Putamen (tissue), 1 donor: ENCODE results near the gene PEX26.
"Not testable (repeated sequence)": the region's sequence is repeated elsewhere in the genome, so short reads cannot be mapped to it uniquely, and the experiment has no call there.

ENCODE experiments used
- DNase-seq: peaks from one replicate; pipeline ENCODE4 v3.0.0-alpha.2; 2016; ENCODE audit warnings: low spot score

PEX26 gene

DNA sequence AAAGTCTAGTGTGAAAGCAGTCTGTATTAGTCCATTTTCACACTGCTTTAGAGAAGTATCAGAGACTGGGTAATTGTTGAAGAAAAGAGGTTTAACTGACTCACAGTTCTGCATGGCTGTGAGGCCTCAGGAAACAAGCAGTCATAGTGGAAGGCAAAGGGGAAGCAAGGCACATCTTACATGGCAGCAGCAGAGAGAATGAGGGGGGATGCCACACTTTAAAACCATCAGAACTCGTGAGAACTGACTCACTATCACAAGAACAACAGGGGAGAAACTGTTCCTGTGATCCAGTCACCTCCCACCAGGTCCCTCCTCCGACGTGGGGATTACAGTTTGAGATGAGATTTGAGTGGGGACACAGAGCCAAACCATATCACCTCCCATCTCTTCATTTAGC is 19.0 kb downstream of the PEX26 start:
- DNase-seq = no peak

DNA sequence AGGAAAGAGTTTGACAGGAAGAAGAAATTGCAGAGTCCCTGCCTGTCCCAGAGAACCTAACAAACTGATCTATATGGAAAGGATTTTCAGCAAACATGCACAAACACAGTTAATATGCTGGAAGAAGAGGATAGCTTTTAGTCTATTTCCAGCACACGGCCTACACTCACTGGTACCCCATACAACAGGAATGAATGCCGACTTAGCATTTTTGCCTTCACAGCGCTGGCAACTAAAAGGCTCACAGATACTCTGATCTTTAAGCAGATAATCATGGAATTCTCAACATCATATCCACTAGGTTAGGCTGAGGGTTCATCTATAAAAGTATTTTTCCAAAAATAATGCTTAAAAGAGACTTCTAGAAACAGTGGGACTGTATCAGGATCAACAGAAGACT is 23.0 kb downstream of the PEX26 start:
- no peak for DNase-seq

DNA sequence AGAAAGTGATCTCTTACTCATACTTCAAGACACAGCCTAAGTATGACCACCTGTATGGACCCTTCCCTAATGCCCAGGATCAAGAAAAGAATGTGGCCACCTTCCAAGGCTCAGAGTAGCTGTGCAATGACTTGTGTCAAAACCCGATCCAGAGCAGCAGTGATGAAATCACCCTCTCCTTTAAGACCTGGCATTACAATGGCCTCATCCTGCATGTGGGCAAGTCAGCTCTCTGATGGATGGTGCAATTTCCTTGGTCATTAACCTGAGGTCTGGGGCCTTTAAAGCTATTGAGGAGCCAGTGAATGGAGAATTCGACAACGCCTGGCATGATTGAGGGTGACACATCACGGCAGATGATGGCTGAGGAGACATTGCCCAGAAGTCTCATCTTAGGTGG is 23.7 kb downstream of the PEX26 start:
- DNase-seq = no peak

DNA sequence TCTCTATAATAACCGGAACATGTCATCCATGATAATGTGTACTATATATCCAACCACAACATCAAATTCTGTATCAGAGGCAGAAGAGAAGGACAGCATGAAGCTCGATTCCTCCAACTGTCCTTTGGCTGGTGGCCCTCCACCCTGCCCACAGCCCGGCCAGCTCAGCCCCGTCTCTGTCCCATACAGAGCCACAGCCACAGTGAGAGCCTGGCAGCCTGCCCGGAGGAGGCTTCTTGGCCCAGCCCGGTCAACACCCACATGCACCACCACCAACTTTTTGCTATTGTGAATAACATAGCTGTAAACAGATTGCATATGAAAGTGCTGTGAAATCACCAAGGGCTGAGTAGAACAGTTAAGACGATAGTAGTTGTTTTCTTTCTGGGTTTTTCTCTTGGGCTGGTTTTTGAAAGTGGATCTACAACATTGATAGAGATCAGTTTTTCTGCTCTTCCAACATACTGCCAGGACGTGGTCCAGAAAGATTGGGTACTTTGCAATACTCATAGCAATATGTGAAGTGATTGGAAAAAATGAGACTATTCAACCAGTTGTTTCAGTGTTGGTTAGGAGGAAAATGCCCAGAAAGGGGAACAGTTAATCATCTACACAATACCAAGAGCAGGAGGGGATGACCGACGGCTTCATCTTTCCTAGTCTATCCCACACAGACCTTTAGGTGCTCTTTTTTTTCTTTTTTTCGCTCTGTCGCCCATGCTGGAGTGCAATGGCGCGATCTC is 25.9 kb downstream of the PEX26 start:
- DNase-seq = no peak

DNA sequence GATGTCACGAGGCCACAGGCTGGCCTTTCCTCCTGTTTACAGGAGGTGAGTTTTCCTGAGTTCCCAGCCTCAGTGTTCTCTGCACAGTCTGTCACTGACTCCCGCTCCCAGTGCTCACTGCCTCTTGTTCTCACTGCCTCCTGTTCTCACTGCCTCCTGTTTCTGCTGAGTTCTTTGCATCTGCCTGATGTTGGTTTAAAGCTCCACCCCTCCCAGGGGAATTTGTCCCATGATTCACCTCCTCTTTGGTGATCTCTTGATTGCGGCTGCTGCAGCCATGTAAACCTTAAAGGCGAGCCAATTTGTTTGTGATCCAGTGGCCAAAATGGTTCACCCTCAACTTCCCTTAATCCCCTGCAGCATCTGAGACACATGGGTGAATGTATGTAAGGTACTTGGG is 26.8 kb downstream of the PEX26 start:
- DNase-seq = no peak

DNA sequence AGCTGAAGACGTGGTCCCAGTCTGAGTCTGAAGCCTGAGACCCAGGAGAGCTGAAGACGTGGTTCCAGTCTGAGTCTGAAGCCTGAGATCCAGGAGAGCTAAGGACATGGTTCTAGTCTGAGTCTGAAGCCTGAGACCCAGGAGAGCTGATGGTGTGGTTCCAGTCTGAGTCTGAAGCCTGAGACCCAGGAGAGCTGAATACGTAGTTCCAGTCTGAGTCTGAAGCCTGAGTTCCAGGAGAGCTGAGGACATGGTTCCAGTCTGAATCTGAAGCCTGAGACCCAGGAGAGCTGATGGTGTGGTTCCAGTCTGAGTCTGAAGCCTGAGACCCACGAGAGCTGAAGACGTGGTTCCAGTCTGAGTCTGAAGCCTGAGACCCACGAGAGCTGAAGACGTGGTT is 28.2 kb downstream of the PEX26 start:
- DNase-seq = not testable (repeated sequence)

DNA sequence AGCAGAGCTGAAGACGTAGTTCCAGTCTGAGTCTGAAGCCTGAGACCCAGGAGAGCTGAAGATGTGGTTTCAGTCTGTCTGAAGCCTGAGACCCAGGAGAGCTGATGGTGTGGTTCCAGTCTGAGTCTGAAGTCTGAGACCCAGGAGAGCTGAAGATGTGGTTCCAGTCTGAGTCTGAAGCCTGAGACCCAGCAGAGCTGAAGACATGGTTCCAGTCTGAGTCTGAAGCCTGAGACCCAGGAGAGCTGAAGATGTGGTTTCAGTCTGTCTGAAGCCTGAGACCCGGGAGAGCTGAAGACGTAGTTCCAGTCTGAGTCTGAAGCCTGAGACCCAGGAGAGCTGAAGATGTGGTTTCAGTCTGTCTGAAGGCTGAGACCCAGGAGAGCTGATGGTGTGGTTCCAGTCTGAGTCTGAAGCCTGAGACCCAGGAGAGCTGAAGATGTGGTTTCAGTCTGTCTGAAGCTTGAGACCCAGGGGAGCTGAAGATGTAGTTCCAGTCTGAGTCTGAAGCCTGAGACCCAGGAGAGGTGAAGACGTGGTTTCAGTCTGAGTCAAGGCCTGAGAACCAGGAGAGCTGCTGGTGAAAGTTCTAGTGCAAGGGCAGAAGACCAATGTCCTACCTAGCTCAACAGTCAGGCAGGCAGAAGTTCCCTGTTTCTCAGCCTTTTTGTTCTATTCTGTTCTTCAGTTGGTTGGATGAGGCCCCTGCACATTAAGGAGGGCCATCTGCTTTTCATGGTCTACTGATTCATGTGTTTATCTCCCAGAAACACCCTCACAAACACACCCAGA is 29.0 kb downstream of the PEX26 start:
- not testable (repeated sequence) for DNase-seq

DNA sequence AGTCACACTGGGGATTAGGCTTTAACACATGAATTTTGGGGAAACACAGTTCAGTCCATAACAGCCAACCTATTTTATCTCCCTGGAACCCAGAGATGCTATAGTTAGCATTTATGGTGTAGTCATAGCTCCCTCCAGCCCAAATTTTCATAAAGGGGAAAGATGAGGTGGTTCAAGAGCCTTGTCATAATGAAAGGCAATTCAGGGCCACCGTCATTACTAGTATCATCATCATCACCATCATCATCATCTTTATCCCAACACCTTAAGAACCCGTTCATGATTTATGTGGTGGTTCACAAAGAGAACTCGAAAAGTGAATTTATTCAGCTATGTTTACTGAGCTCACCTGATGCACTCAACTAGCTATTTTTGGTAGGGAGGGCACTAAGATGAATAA is 30.4 kb downstream of the PEX26 start:
- DNase-seq = no peak

DNA sequence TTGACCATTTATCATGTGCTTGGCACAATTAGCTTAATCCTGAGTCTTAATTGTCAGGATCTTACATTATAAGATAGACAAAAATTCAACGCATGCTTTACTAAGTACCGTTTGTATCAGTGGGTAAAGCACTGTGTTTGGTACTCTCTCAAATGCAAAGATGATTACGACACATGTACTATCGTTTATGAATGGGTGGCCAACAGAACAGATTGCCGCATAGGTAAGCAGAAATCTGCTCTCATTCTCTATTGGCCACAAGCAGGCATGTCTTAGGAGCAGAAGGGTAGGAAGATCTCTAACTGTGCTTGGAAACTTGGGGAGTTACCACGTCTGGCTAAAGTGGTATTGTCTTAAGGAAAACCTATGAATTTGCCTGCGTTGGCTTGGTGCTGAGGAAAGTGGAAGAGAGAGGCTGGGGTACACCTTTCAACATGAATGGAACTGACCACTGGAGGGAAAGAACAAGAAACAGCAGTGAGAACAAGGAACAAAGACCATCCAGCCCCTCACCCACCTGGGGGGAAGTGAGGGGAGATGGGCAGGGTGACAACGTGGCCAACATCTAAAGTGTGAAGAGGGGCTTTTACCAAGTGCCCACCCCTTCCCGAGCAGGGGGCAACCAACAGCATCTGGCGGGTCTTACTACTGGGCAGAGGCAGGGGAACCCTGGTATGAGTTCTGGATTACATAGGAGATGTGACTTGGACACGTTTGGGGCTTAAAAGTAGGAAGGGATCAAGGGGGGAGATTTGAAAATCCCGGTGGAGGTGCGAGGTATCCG is 31.8 kb downstream of the PEX26 start:
- no peak for DNase-seq

DNA sequence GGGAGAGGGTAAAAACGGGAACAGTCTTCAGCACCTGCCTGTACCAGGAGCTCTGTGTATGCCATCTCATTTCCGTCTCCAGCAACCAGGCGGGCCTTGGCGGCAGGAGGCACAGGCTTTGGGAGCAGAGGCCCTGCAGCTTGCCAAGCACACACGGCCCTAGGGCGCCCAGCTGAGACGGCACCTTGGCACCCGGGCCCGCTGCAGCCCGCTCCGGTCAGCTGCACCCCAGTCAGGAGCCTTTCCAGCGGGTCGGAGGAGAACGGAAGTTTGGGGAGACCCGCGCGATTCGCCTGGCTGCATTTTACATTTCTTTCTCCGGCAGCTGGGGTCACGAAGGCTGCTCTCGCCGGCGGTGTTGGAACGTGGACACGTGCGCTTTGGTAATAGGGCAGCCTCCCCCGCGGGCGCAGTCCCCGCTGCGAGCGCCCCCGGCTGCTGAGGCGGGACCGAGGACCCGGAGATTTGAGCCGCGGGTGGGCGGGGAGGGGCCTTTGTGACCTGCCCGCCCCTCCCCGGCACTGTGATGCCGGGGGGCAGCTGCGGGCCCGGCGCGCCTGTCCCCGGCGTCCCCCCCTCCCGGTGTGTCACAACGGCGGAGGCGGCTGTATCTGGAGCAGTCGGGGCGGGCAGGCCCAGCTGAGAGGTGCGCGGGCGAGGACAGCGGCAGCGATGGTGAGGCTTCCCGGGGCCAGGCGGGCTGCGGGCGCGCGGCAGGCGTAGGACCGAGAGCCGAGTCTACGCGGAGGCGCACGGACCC is 32.6 kb downstream of the PEX26 start, which contains the start of gene TUBA8:
TUBA8 (plus strand) TSS at position 616 of the 760 bp plus-strand sequence; CDS start at position 673, 57 bp downstream.
- DNase-seq = no peak

DNA sequence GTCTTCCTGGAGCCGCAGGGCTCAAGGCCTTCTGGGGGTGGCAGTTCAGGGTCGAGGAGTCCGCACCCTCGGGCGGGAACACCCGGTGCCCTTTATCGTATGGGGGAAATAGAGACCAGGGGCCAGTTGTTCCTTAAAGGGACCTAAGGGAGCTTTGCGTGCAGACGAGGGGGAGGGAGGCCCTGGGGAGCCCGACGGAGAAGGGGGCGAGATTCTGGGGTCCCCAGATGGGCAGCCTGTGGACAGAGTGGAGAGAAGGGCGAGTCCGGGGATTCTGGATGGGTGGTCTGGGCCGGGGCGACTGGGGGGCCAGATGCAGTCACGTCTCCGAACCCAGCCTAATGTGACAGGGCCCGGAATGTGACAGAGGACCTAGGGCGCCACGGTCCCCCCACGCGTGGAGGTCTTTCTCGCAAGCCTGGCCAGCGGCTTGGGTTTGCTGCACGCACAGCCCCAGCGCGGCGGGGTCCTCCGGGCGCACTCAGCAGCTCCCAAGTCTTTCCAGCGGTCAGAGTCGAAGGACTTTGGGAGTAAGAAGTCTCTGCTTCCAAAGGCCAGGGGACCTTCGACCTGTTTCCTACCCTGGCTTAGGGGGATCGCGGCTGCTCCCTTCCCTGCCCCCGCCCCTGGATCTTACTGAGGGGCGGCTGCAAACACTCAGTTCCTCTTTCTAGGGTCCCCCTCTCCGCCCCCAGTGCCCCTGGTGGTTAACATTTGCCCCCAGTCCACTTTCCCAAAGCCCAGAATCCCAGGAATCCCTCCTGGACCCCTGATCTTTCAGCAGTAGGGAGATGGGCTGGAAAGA is 33.4 kb downstream of the PEX26 start:
- no peak for DNase-seq

DNA sequence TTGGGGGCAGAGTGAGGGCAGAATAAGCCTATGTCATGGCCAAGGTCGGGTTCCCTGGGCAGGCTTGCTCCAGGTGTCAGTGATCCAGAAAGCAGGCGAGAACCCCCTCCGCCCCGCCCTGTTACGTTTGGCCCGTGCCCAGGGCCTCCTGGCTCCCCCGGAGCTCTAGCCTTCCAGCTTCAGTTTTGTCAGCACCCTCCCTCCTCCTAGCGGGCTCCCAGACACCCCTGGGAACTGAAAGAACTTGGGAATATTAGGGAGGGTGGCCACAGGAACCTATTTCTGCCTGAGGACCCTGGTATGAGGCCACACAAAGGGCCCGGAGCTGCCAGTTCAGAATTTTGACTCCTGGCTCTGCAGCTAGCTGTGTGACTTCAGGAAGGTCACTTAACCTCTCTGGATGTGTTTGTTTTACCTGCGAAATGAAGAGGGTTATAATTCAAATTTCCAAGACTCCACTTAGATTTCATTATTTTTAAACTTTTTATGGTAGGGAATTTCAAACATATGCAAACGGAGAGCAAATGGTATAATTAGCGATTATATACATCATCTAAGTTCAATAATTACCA is 34.1 kb downstream of the PEX26 start:
- no peak for DNase-seq

DNA sequence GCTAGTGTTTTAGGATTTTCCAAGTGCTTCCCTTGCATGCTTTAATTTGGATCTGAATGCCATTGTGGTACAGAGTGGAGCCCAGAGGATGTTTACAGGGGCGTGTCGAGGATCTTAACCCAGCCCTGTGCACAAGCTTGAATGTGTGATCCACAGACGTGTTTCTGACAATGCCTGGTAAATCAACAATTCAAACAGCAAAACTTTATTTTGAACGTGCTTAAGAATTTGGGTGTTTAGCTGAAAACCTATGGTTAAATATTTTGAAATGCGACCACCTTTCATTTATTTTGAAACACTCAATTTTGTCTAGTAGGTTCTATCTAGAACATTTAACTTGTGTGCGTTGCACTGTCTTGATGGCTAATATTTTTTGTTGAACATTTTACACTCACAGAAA is 34.6 kb downstream of the PEX26 start:
- DNase-seq = no peak

DNA sequence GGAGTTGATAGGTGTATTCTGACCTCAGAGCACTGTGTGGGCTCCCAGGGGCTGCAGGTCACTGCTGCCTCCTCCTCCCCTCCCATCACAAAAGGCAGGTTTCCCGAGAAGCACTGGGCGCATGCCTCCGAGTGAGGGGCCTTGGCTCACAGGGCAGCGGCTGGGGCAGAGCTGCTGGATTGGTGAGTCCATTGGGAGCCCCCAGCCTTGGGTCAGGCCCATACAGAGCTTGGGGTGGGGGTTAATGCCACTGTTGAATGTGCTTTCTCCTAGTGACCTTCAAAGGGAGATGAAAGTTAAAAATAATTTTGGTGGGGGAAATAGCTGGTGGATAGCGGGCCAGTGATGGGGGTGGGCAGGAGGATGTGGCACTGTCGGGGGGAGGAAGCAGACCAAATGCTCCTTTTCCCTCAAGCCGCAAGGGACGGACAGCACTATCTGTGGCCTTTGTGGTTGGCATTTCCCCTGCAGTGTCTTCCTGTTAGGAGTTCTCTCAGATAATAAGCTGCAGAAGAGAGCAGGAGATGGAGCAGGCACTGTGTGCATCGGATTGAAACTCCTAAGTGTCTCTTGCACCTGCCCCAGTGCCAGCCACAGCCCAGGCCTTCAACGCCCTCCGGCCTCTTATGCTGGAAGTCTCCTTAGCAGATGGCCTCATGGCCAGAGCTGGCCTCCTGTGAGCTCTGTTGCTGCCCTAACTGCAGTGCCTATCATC is 36.0 kb downstream of the PEX26 start:
- no peak for DNase-seq

DNA sequence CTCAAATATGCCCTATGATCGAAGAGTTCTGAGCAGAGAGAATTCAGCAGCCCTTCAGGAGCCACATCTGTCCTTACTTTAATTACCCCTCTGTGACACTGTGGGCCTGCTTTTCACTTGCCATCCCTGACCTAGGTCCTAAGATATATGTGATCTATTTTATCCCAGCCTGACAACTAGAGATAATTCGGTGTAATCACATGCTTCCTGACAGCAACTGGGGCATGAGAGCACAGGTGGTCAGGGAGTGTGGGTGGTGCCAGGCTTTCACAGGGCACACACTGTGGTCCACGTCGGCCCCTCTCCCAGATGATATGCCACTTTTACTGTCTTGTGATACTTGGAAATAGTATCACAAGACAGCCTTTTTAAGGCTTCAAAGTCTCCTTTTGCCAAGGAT is 36.7 kb downstream of the PEX26 start:
- no peak for DNase-seq

DNA sequence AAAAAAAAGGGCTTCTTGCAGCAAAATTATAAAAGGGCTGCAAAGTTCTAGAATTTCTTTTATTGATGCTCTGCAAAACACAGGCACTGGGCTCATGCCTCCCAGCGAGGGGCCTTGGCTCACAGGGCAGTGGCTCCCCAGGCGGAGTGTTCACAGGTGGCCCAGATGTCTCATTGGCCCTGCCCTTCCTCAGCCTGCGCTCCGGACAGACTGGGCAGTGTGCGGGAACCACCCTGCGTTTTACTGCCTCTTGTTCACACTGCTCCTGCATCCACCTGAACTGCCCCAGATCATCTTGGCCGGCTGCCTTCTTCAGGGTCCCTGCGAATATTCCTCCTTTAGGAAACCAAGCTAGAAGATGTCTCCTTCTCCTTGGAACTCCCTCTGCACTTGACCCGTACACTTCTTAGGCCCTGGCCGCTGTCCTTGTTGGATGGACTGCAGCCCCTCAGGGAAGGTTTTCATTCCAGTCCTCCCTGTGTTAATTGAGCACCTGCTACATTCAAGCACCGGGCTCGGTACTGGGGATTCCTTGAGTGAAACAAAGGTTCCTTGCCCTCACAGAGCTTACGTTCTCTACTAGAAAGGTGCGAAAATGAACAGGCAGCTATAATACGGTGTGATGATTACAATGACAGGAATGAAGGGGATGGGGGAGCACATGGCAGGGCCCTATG is 37.3 kb downstream of the PEX26 start:
- DNase-seq = no peak

DNA sequence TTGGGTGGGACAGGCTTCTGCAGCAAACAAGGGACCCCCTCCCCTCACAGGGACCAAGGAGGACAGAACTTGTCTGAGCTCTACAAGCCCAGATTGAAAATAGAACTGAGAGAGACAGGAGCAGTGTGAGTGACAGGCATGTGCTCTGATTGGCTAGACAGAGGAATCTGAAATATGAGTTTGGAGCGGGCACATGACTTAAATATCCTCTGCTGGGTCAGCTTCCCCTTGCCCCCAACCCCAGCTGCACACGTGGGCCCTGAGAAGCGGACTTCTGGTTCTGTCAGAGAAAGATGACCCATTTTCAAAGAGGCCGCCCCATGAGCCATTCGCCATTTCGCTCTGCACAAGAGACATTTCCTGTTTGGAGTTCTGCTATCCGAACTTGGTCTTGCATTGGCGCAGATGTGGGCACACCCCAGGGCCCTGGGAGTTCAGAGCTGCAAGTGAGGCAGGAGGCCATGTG is 38.1 kb downstream of the PEX26 start:
- DNase-seq = no peak

DNA sequence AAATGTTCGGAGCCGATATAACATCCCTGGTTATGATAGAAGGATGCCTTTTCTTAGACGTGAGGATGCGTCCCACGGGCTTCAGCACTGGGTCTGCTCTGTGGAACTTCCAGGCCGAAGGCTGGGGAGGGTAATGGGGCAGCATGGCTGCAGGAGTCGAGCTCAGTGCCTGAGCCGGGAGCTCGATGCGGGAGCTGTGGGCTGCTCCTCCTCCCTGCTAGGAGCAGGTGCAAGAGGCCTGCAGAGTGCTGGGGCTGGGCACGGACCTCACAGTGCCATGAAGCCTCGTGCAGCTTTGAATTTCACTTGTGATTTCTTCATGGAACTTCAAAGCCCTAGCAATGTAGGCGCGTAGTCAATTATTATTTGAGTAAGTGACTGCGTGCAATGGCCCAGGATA is 38.8 kb downstream of the PEX26 start:
- DNase-seq = no peak

DNA sequence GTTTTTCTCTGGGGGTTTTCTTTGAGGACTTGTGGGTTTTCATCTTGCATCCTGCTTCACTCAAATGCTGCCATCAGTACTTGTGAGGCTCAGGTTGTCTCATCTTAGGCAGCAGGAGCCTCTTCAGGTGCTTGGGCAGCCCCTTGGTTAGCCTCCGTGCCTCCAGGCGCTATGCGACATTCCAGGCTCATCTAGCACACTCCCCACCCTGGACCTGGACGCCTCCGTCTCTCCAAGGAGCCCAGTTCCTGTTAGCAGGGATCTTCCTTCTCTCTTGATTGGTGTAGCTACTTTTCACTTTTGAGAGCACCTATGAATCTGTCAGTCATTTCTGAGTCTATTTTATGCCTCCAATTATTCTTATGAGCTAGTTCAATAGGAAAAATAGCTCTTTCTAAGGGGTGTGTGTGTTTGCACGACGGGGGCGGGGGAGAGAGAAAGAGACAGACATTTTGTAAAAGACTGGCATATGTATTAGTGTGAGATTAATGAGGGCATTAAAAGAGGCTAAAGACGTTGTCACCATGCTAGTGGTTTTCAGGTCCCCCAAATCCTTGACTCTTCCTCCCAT is 40.6 kb downstream of the PEX26 start:
- DNase-seq = peak; percentile 71
